IMR-90 (cell line): ENCODE measurements around the gene GPRC5B.

Source experiments
- FOS ChIP-seq: fragments of 150-350 bp; IDR thresholded peaks from 2 replicates; pipeline ENCODE4 v1.6.1; 2016; ENCODE audit warnings: low read depth, low read length
- MAFK ChIP-seq: IDR thresholded peaks from 2 replicates; pipeline ENCODE4 v1.6.1; 2012; ENCODE audit warnings: low read depth, low read length, improper control_type of control experiment
- MAZ ChIP-seq: IDR thresholded peaks from 2 replicates; pipeline ENCODE4 v1.6.1; 2012; ENCODE audit warnings: low read depth, mild to moderate bottlenecking, low read length, improper control_type of control experiment, moderate library complexity, borderline replicate concordance
- MXI1 ChIP-seq: IDR thresholded peaks from 2 replicates; pipeline ENCODE4 v1.6.1; 2012; ENCODE audit warnings: low read depth, mild to moderate bottlenecking, low read length, moderate library complexity, borderline replicate concordance
- POLR2A ChIP-seq: IDR thresholded peaks from 2 replicates; pipeline ENCODE4 v1.6.1; 2012; ENCODE audit warnings: mild to moderate bottlenecking, low read depth, low read length
- RCOR1 ChIP-seq: IDR thresholded peaks from 2 replicates; pipeline ENCODE4 v1.6.1; 2012; ENCODE audit warnings: mild to moderate bottlenecking, low read length, improper control_type of control experiment; ENCODE audit not compliant: insufficient replicate concordance
- RFX5 ChIP-seq: IDR thresholded peaks from 2 replicates; pipeline ENCODE4 v1.8.0; 2012; ENCODE audit warnings: low read depth, mild to moderate bottlenecking, low read length, moderate library complexity
- TF ChIP-seq, protein P1 (sequence below): conservative IDR thresholded peaks from 2 replicates; pipeline ENCODE4 v1.5.1; 2012; ENCODE audit warnings: mild to moderate bottlenecking, low read depth, low read length, improper control_type of control experiment
- TF ChIP-seq, protein P2 (sequence below): fragments of 150-350 bp; IDR thresholded peaks from 2 replicates; pipeline ENCODE4 v1.6.1; 2017; ENCODE audit warnings: mild to moderate bottlenecking, antibody characterized with exemption, low read length, low read depth
- TF ChIP-seq, protein P3 (sequence below): fragments of 150-350 bp; IDR thresholded peaks from 2 replicates; pipeline ENCODE4 v1.6.1; 2016; ENCODE audit warnings: low read depth, mild to moderate bottlenecking, low read length, moderate library complexity, borderline replicate concordance

DNA sequence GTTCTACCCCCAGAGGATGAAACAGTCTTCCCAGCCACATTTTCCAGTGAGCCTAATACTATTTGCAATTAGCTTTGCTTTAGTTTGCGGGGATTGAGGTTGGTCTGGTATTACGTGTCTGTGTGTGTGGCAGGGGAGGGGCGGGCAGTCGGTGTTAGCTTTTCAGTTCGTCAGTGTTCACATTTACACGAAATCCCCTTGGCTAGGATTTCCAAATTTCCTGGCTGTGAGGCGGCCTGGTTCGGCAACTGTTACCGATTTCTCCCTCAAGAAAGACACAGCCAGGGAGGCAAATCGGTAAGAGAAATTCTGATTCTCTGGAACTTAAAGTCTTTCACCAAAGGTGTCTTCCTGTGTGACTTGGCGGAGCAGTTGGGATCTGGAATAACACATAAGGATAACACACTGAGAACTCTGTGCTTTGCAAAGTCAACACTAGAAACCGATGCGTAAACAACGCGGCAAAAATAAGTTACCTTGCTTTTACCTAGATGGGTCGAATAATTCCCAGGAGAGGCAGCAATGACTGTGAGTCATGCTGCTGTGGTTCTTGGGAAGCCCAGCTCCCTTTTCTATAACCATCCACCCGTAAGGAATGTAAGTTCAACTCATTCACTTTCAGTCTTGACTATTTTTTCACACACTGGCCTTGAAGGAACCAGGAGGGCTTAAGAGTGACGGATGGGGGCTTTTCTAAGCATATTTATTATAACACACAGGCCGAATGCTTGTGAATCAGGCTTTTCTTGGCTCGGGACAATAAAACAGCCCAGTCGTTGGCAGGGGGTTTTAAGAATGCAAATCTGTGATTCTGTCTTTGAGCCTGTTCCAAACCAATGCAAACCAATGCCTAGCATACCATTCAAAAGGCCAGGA lies 24.2 kb downstream of the GPRC5B start:
- no peak for TF ChIP-seq POLR2A
- no peak for TF ChIP-seq MAFK
- TF ChIP-seq, protein P1, sequence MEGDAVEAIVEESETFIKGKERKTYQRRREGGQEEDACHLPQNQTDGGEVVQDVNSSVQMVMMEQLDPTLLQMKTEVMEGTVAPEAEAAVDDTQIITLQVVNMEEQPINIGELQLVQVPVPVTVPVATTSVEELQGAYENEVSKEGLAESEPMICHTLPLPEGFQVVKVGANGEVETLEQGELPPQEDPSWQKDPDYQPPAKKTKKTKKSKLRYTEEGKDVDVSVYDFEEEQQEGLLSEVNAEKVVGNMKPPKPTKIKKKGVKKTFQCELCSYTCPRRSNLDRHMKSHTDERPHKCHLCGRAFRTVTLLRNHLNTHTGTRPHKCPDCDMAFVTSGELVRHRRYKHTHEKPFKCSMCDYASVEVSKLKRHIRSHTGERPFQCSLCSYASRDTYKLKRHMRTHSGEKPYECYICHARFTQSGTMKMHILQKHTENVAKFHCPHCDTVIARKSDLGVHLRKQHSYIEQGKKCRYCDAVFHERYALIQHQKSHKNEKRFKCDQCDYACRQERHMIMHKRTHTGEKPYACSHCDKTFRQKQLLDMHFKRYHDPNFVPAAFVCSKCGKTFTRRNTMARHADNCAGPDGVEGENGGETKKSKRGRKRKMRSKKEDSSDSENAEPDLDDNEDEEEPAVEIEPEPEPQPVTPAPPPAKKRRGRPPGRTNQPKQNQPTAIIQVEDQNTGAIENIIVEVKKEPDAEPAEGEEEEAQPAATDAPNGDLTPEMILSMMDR = no peak
- TF ChIP-seq FOS = no peak
- TF ChIP-seq, protein P2, sequence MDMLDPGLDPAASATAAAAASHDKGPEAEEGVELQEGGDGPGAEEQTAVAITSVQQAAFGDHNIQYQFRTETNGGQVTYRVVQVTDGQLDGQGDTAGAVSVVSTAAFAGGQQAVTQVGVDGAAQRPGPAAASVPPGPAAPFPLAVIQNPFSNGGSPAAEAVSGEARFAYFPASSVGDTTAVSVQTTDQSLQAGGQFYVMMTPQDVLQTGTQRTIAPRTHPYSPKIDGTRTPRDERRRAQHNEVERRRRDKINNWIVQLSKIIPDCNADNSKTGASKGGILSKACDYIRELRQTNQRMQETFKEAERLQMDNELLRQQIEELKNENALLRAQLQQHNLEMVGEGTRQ = no peak
- TF ChIP-seq MXI1 = no peak
- no peak for TF ChIP-seq RCOR1
- TF ChIP-seq, protein P3, sequence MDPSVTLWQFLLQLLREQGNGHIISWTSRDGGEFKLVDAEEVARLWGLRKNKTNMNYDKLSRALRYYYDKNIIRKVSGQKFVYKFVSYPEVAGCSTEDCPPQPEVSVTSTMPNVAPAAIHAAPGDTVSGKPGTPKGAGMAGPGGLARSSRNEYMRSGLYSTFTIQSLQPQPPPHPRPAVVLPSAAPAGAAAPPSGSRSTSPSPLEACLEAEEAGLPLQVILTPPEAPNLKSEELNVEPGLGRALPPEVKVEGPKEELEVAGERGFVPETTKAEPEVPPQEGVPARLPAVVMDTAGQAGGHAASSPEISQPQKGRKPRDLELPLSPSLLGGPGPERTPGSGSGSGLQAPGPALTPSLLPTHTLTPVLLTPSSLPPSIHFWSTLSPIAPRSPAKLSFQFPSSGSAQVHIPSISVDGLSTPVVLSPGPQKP = no peak
- no peak for TF ChIP-seq MAZ
- no peak for TF ChIP-seq RFX5
